CD4-positive, alpha-beta T cell treated with Interleukin-2 at 100 ng/mL for 4 hours (primary cell): ENCODE data around the gene CRAT.

ENCODE experiments used
- DNase-seq: peaks from one replicate; pipeline ENCODE4 v3.0.0-alpha.2; 2020; ENCODE audit warnings: low spot score

The CRAT gene

DNA sequence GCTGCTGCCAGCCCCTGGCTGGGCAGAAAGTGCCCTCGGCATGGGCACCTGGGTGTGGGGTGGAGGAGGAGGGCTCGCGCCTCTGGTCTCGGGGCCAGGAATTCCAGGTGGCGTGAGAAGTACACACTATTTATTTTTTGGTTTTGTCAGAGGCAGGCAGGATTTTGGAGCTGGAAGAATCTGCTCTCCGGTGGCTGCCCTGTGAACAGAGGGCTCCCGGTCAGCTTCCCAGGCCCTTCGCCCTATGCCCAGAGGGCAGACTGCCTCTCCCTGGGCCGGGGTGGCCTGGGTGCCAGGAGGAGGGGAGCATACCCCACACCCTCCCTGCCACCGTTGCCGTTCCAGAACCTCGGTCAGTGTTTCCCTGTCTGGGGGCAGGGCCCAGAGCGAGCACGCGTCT lies 21.3 kb downstream of the CRAT start:
- no peak for DNase-seq

DNA sequence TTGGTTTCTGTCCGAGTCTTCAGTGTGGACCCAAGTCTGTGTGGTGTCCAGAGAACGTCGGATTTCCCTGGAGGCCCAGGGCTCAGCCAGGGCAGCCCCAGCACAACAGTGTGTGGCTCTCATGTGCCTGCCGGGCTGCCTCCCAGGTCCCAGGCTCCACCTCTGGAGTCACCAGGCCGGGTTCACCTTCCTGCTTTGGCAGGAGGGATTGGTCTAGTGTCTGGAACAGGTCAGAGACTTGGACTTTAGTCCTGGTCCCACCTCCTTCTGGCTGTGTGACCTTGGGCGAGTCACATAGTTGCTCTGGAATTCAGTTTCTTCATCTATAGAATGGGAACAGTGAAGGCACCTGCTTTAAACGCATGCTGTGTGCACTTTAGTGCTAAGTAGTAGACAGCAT lies 26.5 kb downstream of the CRAT start:
- no peak for DNase-seq

DNA sequence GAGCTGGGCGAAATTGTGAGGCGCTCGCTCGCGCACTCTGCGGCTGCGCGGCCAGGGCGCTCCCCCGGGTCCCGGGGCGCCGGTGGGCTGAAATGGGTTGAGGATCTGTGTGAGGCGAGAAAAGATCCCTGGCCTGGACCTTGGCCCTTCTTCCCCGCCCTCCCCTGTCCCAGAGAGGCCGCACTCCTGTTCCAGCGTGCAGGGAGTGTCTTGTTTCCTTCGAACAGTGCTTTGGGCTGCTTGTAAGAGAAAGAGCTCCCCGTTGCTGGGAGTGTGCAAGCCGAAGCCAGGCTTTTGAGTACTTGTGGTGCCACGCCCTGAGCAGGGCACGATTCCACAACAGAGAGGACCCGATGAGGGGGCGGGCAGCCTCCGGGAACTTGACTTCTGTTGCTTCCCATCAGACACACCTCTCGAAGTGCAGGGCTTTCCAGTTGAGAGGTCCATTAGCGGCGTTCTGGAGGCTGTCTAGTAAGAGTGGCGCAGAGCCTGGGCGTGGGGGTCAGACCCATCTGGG lies 29.1 kb downstream of the CRAT start:
- DNase-seq = no peak

DNA sequence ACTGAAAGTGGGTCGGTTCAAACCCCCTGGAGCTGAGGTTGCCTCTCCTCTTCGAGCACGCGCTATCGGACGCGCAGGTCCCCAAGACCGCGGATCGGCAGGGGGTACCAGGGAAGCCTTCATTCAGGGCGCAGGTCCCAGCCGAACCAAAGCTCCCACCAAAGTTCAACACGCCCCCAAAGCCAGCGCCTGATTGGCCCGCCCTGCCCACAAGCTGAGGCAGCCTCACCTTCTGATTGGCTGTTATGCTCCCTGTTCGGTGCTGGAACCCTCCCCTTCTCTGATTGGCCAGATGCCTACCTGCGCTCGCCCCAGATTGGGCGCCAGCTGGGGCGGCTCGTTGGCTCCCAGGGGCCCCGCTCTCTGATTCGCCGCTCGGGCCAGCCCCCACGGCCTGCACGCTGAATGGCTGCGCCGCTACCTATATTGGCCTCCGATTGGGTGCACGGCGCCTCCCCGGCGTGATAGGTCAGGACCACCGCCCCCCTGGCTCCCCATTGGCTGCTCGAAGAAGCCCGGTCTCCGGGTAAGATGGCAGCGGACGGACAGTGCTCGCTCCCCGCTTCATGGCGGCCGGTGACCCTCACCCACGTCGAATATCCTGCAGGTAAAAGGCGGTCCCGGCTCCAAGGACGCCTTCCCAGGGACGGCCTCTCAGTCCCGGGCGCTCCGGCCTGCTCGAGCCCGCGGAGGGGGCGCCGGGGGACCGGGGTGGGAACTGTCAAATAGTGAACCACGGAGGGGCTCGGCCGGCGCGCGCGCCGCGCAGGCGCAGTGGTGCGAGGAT lies 29.8 kb downstream of the CRAT start, which contains the start of gene DOLPP1:
DOLPP1 (plus strand) TSS at position 511 of the 787 bp plus-strand sequence; CDS start at position 532, 21 bp downstream.
- DNase-seq = peak; percentile 99

DNA sequence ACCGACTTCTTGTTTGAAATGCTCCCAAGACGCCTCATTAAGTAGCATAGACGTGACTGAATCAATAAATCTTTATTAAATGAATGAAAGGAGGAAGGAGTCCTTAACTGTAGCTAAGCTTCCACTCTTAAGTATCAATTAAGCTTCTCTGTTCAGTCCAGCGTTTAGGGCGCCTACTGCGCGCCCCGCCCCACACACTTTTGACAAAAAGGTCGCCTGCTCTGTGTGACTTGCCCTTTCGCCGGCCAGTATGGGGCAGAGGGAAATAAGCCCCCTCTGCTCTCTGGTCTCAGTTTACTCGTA lies 30.3 kb downstream of the CRAT start:
- DNase-seq = no peak

DNA sequence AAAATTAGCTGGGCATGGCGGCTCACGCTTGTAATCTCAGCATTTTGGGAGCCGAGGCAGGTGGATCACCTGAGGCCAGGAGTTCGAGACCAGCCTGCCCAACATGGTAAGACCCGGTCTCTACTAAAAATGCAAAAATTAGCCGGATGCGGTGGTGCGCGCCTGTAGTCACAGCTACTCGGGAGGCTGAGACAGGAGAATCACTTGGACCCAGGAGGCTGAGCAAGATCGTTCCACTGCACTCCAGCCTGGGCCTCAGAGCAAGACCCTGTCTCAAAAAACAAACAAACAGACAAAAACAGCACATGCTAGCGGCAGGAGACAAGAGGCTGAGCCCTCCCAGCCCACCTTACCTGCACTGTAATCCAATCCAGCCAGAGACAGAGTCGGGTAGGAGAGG lies 30.8 kb downstream of the CRAT start:
- DNase-seq = no peak

DNA sequence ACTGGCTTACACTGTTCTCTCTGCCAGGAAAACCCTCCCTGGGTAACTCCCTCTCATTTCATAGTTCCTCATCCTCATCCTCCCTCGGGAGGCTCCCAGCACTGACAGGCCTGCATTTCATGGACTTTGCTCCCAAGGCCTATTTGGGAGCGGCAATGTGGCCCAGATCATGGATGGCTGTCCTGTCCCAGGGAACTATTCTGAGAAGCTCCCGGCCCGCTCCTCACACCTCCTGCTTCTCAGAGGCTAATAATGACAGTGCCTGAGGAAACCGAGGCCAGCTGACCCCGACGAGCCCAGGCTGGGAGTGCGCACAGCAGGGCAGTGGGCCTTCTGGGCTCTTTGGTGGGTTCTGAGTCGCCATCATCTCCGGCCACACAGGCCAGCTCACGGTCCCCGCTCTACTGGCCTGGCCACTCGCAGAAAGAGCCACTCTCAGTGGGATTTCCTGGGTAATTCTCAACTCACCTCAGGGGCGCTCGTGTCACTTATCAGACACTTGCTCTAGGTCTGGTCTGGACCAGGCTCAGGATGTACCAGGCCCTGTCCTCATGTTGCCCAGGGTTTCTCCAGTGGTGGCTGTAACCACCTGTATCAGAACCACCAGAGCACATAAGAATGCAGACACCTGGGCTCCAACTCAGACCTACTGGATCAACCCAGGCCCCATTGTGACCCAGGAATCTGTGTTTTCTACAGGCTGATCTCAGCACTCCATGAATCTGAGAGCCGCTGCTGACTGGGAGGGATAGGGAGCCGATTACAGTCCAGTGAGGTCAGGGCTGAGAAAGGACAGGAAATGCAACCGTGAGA lies 31.7 kb downstream of the CRAT start:
- DNase-seq = no peak

DNA sequence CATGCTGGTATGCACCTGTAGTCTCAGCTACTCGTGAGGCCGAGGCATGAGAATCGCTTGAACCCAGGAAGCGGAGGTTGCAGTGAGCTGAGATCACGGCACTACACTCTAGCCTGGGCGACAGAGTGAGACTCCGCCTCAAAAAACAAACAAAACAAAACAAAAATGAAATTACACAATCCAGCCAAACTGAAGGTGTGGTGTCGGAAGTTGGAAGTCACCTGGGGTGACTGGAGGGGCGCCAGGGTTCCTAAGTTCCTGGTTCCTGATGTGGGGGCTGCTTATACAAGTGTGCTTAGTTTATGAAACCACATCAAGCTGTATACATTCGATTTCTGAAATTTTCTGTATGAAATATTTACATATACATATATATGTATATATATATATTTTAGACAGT lies 33.4 kb downstream of the CRAT start:
- no peak for DNase-seq

DNA sequence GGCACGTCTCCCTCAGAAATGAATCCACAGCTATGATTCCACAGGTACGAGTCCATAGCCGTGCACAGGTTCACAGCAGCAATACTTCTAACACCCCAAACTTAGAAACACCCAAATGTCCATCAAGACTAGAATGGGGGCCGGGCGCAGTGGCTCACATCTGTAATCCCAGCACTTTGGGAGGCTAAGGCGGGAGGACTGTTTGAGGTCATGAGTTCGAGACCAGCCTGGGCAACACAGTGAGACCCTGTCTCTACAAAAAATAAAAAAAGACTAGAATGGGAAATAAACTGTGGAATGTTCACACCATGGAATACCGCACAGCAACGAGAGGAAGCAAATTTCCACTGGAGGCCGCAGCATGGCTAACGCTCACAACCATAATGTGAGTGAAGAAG lies 34.0 kb downstream of the CRAT start:
- DNase-seq = no peak

DNA sequence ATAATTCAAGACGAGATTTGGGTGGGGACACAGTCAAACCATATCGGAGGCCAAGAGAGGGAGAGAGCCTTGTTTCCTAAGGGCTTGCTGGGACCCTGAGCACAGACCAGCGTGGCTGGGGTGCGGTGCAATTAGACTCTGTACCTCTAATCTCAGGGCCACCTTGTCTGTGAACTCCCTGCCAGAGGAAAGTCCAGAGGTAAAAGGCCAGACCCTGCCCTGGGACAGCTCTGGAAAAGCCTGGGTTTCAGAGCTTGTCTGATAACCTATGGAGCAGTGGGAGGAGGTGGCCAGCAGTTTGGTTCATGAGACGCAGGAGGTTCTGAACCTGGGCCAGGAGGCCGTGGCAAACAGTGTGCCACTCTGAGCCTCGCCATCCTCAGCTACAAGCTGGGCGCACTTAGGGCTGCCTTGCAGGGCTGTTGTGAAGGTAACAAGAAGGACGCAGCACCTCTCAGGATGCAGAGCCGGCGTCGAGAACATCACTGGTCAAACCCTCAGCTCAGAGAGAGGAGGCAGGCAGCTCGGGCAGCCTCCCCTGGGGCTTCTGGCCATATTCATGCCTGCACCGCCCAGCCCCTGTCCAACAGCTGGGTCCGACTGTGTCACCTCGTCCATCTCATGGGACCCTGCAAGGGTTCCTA lies 34.5 kb downstream of the CRAT start:
- no peak for DNase-seq

DNA sequence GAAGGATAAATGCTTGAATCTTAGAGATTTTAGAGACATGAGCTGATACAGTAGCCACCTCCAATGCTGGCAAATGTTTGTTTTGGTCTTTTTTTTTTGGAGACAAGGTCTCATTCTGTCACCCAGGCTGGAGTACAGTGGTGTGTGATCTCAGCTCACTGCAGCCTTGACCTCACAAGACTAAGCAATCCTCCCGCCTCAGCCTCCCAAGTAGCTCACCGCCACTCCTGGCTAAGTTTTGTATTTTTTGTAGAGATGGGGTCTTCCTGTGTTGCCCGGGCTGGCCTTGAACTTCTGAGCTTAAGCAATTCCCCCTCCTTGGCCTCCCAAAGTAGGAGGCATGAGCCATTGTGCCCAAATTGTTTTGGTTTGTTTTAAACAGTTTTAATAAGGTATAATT lies 36.5 kb downstream of the CRAT start:
- DNase-seq = no peak

DNA sequence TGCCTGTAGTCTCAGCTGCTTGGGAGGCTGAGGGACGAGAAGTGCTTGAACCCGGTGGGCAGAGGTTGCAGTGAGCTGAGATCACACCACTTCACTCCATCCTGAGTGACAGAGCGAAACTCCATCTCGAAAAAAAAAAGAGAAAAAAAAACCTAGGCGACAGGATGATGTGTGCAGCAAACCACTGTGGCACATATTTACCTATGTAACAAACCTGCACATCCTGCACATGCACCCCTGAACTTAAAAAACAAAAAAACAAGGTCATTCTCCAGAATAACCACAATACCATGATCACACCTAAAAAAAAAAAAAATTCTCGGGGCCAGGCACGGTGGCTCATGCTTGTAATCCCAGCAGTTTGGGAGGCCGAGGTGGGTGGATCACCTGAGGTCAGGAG lies 37.2 kb downstream of the CRAT start:
- no peak for DNase-seq

DNA sequence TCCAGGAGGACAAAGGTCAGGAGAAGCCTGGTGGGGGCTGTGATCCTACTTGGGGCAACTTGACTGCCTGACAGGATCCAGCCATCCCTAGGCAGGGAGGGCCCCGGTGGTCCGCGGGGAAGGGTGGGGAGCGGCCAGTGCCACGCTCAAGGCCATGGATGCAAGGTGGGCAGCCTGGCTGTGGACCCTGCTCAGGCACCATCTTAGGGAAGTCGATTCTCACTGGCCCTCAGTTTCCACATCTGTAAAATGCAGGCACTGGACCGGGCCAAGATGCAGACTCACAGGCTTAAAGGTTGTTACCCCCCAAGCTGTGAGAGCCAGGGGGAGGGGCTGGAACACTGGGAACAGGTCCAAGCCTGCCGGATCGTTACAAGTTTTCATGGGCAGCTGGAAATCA lies 38.4 kb downstream of the CRAT start:
- no peak for DNase-seq

DNA sequence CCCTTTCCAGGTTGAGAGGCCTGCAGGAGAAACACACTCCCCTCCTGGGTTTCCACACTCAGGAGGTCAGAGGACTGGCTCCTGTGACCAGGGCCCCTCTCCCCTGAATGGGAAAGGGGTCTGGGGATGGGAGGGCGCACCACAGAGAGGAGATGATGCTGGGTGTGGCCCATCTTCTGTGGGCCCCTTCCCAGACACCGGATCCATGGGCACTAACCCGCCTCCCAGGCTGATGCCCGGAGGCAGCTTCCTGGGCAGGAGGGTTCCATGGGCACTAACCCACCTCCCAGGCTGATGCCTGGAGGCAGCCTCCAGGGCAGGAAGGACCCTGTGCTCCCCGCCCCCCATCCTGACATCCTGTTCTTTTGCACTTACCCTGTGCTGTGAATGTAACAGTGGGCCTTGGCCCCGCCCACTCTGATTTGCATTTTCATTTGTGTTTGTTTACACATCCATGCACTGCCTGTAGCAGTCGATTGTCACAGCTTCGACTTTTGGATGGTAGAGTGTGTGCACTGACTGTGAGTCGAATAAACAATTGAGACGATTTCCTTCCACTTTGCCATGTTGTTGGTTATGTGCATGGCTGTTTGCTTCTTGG lies 39.0 kb downstream of the CRAT start:
- peak; percentile 6 for DNase-seq

DNA sequence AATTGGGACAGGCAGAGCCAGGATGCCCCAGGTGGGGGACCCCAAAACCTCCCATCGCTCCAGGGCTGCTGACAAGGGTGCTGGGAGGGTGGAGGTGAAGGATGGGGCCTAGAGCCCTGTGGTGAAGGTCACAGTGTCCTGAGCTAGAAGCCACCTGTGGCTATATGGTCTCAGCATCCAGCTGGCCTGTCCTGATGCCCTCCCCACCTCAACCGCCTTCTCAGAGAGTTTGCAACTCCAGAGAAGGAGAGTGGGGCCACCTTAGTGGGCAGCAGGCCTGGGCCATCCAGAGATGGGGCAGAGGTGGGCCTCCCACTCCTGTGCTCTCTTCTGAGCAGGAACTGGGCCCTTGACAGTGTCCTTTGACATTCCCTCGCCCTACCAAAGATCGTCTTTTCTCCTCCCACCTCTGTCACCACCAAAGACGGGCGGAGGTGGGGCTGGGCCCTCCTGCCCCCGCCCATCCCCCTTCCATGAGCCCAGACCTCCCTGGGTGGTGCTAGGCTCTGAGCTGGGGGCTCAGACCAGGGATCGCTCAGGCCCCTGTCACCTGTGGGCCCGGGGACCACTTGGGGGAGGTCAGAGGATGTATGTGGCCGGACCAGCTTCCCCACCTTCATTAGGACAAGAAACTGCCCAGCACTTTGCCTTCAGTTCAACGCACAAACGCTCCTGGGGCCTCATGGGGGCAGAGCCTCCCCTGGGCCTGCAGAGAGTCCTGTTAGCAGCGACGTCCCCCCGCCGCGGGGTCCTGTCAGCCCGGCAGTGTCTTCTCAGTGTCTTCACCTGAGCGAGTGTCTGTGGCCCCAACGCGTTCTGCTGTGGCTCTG lies 39.7 kb downstream of the CRAT start:
- DNase-seq = no peak

DNA sequence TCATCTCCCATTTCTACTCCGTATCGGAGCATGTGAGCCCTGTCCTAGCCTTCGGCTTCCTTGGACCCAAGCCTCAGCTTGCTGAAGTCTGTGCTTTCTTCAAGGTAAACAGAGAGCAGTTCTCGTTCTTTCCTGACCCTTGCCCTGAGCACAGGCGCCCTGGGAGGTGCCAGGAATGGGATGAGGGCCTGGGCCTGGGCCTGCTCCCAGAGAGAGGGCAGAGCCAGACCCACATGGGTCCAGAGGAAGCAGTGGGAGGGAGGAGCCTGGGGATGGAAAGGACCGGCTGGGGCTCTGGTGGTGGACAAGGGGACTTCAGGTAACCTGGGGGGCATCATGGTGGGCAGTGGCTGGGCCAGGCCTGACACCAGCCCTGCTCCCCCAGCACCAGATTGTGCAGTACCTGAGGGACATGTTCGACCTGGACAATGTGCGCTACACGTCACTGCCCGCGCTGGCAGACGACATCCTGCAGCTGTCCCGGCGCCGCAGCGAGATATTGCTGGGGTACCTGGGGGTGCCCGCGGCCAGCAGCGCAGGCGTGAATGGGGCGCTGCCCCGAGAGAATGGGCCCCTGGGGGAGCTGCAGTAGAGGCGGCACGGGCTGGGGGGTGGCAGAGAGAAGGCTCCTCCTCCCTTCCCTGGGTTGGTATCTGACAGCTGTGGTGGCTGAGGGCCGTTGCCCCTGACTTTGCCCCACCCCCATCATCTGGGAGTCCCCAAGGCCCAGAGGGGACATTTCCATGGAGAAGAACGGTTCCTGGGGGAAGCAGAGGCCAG lies 40.5 kb downstream of the CRAT start:
- DNase-seq = no peak

DNA sequence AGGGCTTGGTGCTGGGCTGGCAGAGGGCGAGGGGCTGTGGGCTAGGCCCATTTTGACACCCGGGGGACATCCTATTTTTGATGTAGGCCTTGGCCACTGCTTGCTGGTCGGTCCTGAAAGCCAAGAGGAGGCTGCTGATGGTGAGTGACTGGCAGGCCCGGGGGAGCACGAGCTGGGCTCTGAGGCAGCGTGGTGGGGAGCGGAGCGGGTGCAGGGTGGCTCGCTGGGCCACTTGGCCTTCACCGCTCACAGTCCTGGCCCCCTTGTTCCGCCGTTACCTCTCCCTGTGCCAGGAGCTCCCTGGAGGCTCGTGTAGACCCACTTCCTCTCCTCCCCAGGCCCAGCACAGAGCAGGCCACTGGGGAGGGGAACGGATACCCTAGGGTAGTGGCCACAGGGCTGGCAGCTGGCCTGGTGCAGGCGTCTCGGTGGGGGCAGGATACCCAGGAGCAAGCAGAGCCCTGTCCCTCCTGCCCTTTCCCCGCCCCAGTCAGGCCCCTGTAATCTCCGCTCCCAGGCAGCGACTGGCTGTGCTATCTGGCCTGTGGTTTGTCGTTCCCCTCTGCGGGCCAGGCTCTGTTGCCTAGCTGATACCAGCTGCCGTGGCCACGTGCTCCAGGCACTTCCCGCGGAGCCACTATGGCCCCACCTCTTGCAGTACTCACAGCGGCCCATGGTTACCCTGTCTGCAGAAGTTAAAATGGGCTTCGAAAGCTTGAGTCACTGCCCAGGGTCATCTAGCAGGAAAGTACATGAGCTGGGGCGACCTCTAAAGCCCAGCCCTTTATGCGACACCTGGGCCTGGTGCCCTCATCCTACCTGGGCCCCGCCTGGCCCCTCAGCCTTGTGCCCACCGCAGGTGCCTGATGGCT lies 41.4 kb downstream of the CRAT start:
- peak; percentile 51 for DNase-seq

DNA sequence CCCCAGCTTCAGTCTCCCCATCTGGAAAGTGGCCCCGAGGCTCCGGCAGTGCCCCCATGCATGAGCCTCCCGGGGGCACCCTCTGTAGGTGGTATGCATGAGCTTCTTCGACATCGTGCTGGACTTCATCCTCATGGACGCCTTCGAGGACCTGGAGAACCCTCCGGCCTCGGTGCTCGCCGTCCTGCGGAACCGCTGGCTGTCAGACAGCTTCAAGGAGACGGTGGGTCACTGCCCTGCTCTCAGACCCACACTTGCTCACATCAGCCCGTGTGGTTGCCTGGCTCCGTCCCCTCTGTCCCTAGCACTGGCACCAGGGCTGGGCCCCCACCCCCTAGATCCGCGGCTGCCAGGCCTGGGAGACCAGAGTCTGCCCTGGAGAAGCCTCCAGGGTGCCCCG lies 42.5 kb downstream of the CRAT start:
- DNase-seq = no peak

DNA sequence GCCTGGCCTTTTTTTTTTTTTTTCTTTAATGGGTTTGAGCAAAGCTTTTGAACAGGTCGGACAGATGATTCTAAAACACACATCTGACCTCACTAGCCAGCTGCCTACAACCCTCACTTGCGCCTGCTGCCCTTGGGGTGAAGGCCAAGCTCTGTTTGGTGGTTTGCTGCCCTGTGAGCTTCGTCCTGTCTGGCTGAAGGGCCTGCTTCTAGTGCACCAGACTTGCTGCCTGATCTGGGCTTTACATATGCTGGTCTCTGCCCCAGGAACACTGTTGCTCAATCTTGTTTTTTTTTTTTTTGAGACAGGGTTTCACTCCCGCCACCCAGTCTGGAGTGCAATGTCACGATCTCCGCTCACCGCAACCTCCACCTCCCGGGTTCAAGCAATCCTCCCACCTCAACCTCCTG lies 46.1 kb downstream of the CRAT start:
- DNase-seq = no peak

DNA sequence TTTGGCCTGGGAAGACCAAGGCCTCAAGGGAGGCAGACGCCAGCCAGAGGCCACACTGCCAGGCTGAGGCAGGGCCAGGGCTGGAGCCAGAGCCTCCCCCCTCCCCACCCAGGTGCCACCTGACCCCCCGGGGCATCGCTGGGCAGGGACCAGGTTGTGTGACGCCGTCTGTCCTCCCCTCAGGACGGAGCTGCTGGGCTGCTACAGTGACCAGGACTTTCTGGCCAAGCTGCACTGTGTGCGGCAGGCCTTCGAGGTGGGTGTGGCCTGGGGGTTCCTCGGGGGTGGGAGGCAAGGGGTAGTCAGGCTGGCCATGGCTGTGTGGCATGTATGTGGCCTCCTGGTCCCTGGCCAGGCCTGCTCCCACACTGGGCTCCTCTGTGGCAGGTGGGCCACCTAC lies 47.5 kb downstream of the CRAT start:
- no peak for DNase-seq
